Activated CD4-positive, CD25-positive, alpha-beta regulatory T cell treated with anti-CD3 and anti-CD28 coated beads, Interleukin-2, amount 50 U/mL, for 16 hours (primary cell): Measurements from ENCODE around the gene DRICH1.
"Not testable (repeated sequence)": the region's sequence is repeated elsewhere in the genome, so short reads cannot be mapped to it uniquely, and the experiment has no call there.

Experiments used
- DNase-seq: peaks from one replicate; pipeline ENCODE4 v3.0.0-alpha.2; 2020; ENCODE audit warnings: low read depth, low spot score

DRICH1 gene, protein sequence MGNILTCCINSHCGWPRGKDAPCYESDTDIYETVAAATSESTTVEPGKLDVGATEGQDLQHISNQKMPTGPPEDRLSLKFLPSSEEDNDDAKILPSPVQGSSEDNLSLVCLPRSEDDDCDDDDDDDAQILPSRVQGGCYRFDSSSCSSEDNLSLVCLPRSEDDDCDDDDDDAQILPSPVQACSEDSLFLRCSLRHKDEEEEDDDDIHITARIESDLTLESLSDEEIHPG

DNA sequence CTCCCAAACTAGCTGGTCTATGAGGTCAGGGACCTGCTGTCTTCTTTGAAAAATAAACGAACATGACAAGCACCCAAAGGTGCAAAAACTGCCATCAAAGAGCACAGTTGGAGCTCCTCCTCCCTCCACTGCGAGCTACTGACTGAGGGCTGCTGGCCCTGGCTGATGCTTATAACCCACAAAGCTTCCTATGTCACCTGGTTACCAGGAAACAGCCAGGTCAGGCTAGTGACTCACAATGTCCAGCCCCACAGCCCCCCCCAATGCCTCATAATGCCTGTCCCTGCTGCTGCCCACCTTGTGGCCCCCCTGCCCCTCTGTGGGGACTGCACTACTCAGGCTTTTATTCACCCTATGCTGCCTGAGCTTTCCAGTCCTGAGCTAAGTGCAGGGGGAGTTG, at the start of gene DRICH1:
Gene DRICH1 (minus strand): TSS at position 144 of the 400 bp plus-strand sequence. CDS start 298 bp downstream, outside the sequence.
- no peak for DNase-seq

GRCh38 chr22:23681026-23681809, 49.1 kb upstream of the DRICH1 start:
- no peak for DNase-seq

GRCh38 chr22:23678133-23678532, 46.0 kb upstream of the DRICH1 start:
- no peak for DNase-seq

DNA sequence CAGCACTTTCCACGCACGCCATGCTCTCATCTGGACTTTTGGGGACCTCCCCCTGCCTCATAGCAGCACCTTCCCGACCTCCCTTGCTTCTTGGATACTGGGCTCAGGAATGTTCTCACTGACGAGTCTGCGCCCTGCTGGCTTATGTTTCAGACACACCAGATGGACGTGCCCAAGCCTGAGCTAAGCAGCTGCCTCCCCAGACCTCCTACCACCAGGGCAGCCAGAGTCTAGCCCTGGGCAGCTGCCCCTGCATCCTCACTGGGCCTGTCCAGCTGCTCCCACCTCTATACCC, 45.5 kb upstream of the DRICH1 start:
- DNase-seq: no peak

DNA sequence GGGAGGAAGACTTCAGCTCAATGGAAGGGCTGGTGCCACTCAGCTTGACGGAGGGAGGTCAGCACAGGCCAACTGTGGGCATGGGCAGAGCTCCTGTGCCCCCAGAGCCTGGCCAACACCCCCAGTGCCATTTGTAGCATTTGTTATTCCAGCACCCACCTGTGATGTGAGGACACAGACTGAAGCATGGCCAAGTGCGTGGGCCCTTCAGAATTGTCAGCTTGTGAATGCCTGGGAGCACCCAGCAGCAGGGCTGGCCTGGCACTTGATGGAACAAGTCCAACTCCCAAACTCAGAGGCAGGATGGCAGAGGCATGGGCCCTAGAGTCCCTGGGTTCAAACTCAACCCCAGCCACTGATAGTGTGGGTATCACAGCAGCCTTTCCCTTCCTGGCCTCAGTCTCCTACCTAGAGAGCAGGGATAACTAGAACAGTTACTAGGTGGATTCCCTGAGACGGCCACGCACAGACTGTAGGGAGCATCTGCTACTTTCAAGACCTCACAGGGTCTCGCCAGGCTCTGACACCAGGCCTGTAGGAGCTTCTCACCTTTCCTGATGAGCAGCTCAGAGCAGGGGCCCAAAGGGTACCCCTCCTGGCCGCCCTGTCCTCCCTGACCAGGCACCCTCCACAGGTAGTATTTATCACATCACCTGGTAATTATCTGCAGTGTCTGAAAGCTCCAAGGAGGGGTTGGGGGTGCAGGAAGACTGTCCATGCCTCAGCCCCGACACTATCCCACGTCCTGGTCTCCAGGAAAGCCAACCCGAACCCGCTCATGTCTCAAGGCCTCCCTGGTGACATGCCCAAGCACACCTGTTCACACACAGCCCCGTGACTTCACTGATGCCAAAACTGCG, 45.0 kb upstream of the DRICH1 start:
- DNase-seq: not testable (repeated sequence)

DNA sequence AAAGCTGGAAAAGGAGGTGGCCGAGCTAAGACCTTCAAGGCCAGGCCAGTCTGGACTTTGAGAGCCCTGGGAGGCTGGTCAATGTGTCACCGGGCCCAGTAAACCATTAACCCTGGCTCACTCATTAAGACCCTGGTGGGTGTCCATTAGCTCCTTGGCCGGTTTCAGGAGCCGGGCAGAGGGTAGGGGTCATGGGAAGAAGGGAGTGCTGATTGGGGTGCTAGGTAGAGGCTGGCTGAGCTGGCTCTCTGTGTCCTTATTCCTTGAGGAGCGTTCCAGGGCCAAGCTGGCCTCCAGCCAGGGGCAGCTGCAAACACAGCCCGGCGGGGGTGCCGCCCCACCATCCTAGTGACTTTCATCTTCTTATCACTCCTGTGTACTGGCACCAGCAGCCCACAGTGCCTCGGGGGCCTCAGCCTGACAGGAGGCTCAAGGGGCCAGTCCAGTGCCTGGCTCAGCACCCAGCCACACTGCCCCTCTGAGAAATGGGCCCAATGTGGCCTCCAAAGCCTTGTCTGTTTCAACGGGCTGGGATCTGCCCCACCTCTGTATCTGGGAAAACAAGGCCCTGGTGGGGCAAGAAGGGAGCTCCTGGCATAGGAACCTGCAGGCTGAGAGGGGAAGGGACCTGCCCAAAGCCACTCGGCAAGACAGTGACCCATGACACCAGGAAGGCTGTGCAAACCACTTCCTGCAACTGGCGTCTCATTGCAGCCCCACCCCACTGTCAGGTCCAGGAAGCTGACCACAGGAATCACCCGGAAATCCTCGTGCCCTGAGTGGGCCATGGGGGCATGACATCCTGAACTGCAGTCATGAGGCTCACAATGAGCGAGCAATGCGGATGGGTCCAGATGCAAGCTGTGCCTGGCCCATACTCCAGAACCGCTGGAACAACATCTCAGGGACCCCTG, 43.6 kb upstream of the DRICH1 start:
- no peak for DNase-seq

DNA sequence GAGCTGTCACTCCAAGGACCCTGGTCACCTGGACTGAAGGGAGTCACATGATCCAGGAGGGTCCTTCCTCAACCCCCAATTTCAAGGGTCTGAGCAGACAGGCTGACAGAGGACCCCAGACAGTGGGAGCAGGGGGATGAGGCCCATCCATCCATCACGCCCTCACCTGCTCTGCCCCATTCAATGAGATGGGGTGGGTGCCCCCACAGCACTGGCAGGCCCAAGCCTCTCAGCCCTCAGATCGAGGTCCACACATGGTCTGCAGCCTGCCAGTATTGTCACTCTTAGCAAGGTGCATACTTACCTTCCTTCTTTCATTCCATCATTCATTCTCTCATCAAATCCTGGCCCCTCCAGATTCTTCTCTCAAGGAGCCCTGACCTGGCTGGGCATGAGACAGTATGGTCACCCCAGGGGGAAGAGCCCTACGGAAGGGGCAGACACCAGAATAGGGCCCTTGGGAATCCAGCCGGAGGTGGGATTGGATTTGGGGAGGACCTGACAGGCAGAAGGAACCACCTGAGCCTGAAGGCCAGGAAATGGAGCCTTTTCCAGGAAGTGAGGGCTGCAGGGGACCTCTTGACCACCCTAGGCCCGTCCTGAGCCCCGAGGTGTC, 42.9 kb upstream of the DRICH1 start:
- DNase-seq: not testable (repeated sequence)

- no peak for DNase-seq
These were observed 41.9 kb upstream of the DRICH1 start for GRCh38 chr22:23673826-23674690.

- DNase-seq: no peak
These were observed 41.0 kb upstream of the DRICH1 start for GRCh38 chr22:23673050-23673620.

GRCh38 chr22:23672307-23673049, 40.4 kb upstream of the DRICH1 start:
- not testable (repeated sequence) for DNase-seq

GRCh38 chr22:23671387-23671786, 39.3 kb upstream of the DRICH1 start:
- not testable (repeated sequence) for DNase-seq

DNA sequence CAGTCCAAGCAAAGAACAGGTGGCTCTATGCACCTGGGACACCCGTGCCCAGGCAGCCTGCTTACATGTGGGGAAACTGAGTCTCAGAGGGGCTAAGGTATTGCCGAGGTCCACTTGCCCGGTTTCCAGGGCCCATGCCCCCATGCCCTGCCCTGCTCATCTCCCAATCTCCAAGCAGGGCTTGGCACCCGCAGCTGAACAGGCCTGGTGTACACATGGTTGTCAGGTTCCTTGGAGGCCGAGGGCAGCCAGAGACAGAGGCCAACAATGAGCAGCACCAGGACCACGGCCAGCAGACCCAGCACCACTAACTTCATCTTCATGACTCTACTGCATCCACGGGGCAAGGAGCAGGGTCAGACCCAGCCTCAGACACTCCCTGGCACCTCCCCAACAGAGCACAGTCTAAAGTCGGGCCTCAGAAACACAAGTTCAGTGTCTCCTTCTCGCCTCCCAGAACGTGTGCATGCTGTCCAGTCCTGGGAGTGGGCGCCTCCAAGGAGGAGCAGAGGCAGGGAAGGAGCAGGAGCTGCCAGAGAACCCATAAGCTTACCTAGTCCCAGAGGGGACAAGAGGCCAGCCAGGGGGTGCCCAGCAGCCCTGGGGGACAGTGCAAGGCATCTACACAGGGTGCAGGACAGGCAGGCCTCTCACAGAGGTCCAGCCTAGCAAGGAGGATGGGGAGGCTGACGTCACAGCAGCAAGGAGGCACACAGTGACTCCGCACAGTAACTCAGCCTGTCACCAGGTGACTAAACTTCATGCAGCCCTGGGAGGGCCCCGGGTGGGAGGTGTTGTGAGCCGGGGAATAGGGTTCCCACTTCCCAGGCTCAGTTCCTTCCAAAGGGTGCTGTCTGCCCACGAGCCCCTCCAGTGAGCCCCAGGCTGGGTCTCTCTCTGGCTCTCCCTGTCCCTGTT, 38.5 kb upstream of the DRICH1 start:
- DNase-seq: no peak

DNA sequence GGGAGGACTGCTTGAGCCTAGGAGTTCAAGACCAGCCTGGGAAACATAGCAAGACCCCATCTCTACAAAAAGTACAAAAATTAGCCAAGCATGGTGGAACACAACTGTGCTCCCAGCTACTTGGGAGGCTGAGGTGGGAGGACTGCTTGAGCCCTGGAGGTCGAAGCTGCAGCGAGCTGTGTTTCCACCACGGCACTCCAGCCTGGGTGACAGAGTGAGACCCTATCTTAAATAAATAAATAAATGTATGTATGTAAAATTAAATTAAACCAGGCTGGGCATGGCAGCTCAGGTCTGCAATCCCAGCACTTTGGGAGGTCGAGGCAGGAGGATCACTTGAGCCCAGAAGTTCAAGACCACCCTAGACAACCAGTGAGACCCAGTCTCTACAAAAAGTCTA, 28.3 kb upstream of the DRICH1 start:
- DNase-seq: not testable (repeated sequence)

DNA sequence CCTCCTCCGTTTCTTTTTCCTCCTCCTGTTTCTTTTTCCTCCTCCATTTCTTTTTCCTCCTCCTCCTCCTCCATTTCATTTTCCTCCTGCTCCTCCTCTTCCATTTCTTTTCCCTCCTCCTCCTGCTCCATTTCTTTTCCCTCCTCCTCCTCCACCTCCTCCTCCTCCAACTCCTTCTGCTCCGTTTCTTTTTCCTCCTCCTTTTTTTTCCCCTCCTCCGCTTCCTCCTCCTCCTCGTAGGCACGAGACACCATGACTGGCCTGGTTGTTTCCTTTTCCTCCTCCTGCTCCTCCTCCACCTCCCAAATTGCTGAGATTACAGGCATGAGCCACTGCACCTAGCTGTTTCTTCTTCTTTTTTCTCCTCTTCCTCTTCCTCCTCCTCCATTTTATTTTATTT, 25.6 kb upstream of the DRICH1 start:
- no peak for DNase-seq

GRCh38 chr22:23655891-23656475, 23.9 kb upstream of the DRICH1 start:
- DNase-seq: no peak

GRCh38 chr22:23652711-23653110, 20.6 kb upstream of the DRICH1 start:
- DNase-seq: no peak

DNA sequence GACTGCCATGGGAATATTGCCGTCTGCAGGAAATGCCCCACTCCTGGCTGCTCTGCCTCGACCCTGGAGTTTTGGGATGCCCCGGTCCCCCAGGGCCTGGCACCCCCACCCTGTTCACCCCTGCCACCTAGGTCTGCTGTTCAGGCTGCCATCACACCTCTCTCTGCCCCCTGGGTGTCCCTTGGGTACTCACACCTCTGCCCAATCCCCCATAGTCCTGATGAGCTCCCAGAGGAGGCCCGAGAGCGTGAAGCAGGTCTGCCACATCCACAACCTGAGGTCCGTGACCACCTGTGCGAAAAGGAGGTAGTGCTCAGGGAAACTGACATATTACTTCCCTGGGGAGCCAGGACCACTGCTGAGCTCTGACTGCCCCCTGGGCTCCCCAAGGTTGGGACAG, 20.2 kb upstream of the DRICH1 start:
- DNase-seq: no peak
